ENCODE measurements around the gene SLC6A7.
"Not testable (repeated sequence)": the region's sequence is repeated elsewhere in the genome, so short reads cannot be mapped to it uniquely, and the experiment has no call there.

Gene SLC6A7

DNA sequence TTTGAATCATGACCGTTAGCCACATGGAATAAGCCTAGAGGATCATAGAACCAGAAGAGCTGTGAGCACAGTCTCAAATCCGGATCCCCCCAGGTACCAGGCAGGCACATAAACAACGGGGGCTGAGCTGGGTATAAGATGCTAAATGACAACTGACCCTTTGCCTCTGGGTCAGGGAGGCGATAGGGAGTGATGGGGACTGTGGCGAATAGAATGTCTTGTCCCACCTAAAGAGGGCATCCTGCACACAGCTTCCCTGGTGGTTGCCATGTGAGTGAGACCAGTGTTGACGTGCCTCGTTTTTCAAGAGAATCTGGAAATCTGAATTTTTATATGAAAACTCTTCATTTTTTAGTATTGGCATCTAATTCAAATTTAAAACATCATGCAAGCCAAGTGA is 33.6 kb downstream of the SLC6A7 start:
- POLR2A ChIA-PET: no interaction called here
- TF ChIP-seq, protein P1, sequence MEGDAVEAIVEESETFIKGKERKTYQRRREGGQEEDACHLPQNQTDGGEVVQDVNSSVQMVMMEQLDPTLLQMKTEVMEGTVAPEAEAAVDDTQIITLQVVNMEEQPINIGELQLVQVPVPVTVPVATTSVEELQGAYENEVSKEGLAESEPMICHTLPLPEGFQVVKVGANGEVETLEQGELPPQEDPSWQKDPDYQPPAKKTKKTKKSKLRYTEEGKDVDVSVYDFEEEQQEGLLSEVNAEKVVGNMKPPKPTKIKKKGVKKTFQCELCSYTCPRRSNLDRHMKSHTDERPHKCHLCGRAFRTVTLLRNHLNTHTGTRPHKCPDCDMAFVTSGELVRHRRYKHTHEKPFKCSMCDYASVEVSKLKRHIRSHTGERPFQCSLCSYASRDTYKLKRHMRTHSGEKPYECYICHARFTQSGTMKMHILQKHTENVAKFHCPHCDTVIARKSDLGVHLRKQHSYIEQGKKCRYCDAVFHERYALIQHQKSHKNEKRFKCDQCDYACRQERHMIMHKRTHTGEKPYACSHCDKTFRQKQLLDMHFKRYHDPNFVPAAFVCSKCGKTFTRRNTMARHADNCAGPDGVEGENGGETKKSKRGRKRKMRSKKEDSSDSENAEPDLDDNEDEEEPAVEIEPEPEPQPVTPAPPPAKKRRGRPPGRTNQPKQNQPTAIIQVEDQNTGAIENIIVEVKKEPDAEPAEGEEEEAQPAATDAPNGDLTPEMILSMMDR (IDR thresholded peaks at IDR 0.05; ENCODE audit: control extremely low read depth, extremely low read depth, low read depth, missing control alignments): no peak
- DNase-seq (ENCODE audit: extremely low spot score): no peak
- CTCF ChIA-PET: interaction anchor here (1.4 to 1.6 kb wide), 3 partner anchors 10 to 93 kb away, joined by 3 to 4 read pairs (median 4); no protein-coding TSS in a partner anchor

DNA sequence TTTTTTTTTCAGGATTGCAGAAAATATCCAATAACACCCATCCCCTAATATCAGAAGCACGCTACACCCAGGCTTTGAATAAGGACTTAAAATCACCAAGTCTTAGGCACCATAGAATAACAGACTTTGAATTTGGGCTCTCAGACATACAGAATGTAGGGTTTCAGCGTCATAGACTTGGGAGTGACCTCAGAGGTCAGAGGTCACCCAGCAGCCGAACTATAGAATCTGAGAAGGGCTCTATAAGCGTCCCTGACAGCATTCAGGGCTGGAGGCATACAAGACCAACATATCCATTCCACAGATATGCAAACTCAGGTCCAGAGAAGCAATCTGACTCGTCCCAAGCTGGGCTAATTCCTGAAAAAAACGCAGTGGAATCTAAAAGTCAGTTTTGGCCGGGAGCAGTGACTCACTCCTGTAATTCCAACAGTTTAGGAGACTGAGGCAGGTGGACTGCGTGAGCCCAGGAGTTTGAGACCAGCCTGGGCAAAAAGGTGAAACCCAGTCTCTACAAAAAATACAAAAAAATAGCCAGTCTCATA is 34.7 kb downstream of the SLC6A7 start:
- DNase-seq (ENCODE audit: extremely low spot score): no peak
- TF ChIP-seq, protein P1 (IDR thresholded peaks at IDR 0.05; ENCODE audit: control extremely low read depth, extremely low read depth, low read depth, missing control alignments): no peak
- CTCF ChIA-PET: interaction anchor here (1.4 kb wide), 2 partner anchors 9 to 94 kb away, joined by 4 to 5 read pairs; no protein-coding TSS in a partner anchor
- POLR2A ChIA-PET: no interaction called here

DNA sequence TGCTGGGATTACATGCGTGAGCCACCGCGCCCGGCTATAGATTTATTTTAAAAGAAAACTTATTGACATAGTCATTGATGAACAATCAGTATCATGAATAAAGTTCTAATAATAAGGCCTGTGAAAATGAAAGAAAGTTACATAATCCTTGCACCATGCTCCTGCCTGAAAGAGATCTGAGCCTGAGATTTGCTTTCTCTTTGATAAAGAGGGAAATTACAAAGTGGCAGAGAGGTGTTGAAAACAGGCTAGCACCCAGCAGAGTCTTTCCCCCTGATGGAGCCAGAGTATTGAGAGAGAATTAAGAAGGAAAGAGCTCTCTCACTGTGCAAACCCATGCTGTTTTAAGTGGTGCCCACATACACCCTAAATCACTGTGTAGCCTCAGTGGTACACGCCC is 37.2 kb downstream of the SLC6A7 start:
- ChIA-PET POLR2A (no interaction called here), CTCF (no interaction called here)
- no peak for DNase-seq (ENCODE audit: extremely low spot score)
- TF ChIP-seq, protein P1 (IDR thresholded peaks at IDR 0.05; ENCODE audit: control extremely low read depth, extremely low read depth, low read depth, missing control alignments): no peak

DNA sequence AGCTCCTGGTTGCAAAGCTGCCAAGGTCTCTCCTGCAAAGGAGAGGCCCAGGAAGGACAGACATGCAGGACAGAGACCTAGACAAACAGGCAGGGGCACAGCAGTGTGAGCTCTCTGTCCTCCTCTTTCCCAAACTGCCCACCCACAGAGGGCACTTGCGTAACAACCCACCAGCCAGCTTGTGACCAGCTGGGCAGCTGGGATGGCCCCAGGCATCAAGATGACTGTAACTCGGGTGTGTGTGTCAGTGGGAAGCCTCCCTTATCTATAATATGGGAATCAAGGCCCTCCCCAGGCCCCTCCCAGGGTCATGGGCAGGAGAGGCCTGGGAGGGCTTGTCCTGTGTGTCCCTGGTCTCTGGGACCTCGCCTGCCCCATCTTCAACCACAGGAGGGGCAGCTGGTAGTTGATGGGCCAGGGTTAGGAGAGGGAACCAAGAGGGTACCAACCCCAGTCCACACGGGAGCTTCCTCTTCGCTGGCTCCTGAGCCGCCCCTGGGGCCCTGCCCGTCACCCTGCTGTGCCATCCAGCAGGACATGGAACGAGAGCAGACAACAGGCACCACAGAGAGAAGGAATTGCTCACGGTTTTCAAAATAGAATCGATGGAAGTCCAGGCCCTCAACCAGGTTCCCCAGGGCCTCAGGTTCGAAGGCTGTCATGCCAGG is 37.9 kb downstream of the SLC6A7 start:
- ChIA-PET POLR2A (no interaction called here), CTCF (interaction anchor here (1.8 kb wide), 1 partner anchor 10 kb away, joined by 8 read pairs; no protein-coding TSS in a partner anchor)
- DNase-seq (ENCODE audit: extremely low spot score): no peak
- TF ChIP-seq, protein P1 (IDR thresholded peaks at IDR 0.05; ENCODE audit: control extremely low read depth, extremely low read depth, low read depth, missing control alignments): no peak

DNA sequence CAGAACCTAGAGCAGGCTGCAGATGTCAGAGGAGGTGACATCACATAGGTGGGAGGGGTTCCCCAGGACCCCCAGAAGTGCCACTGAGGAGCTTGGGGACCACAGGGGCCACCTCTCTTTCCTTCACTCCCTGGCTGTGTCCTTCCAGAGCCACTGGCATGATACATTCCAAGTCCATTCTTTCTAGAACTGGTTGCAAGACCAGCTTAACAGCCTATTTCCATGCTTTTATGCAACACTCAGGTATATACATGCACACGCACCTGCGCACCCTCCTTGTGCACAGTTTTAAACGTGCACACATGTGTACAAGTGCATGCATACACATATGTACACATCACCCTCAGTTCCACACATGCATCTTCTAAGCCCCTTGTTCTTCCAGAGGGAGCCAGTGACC is 39.7 kb downstream of the SLC6A7 start:
- DNase-seq (ENCODE audit: extremely low spot score): no peak
- TF ChIP-seq, protein P1 (IDR thresholded peaks at IDR 0.05; ENCODE audit: control extremely low read depth, extremely low read depth, low read depth, missing control alignments): no peak
- ChIA-PET CTCF (interaction anchor here (1.3 to 1.8 kb wide), 3 partner anchors 11 to 99 kb away, joined by 3 to 8 read pairs (median 5); no protein-coding TSS in a partner anchor), POLR2A (no interaction called here)

DNA sequence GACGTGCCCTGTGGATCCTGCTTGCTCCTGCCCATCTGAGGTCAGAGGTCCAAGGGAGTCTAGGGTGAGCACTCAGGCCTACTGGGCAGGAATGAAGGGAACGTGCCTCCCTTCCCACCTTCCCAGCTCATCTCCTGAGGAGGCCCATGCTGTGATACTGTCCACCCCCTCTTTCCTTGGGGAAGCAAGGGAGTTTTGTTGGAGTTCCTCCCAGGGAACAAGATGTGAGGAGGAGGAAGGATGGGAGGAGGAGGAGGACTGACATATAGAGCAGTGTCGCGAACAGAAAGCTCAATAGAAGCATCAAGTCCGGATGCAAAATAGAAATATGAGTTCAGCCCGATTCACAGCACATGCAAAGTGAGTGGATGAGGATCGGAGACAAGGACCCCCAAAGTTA is 41.0 kb downstream of the SLC6A7 start:
- TF ChIP-seq, protein P1 (IDR thresholded peaks at IDR 0.05; ENCODE audit: control extremely low read depth, extremely low read depth, low read depth, missing control alignments): no peak
- ChIA-PET CTCF (interaction anchor here (0.9 to 2.1 kb wide), 5 partner anchors 10 to 107 kb away, joined by 3 to 5 read pairs (median 4); no protein-coding TSS in a partner anchor), POLR2A (interaction anchor here (0.6 kb wide), 1 partner anchor 549 kb away, joined by 3 read pairs; no protein-coding TSS in a partner anchor)
- no peak for DNase-seq (ENCODE audit: extremely low spot score)

DNA sequence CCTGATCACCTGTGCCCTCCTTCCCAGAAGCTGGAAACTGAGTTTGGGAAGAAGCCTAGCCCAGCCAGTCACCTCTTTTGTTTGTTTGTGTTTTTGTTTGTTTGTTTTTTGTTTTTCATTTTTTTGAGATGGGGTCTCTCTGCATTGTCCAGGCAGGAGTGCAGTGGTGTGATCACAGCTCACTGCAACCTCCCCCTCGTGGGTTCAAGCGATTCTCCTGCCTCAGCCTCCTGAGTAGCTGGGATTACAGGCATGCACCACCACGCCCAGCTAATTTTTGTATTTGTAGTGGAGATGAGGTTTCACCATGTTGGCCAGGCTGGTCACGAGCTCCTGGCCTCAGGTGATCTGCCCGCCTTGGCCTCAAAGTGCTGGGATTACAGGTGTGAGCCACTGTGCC is 43.8 kb downstream of the SLC6A7 start:
- DNase-seq (ENCODE audit: extremely low spot score); POLR2A ChIA-PET: not testable (repeated sequence)
- CTCF ChIA-PET: interaction anchor here (1.0 to 4.2 kb wide), 3 partner anchors 15 to 156 kb away, joined by 3 to 19 read pairs (median 4); no protein-coding TSS in a partner anchor

Measured in GM10248 (cell line).